ENCODE data around the gene APC2.

DNA sequence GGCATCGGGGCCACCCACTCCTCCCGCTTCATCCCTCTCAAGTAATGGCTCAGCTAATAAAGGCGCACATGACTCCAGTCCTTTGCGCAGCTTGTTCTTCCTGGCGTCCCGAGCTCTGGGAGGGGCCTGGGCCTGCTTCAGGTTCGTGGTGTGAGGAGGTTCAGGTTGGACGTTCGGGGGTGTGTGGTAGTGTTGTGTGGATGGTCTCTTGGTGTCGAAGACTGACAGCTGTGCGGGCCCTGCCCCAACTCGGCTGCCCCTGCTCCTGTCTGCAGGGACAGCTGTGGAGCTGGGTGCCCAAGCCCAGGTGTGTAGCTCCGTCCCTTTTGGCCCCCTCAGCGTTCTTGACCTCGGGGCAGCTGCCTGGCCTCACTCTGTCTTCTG is 9.5 kb upstream of the APC2 start:
- TF ChIP-seq POLR2A (IDR thresholded peaks at IDR 0.05; ENCODE audit: low read depth) (no peak), EP300 (IDR thresholded peaks at IDR 0.05) (no peak)
